DND-41 (cell line): Measurements from ENCODE around the gene NOC4L.

Experiments used
- ATAC-seq: fragments of 200-7000 bp; cut with Tn5 transposase; 3 replicates; pipeline ENCODE4 v1.9.1; 2021; ENCODE audit warnings: low read depth; ENCODE audit not compliant: insufficient read depth
- DNase-seq: peaks from one replicate; pipeline ENCODE4 v3.0.0-alpha.2; 2020
- H2AFZ ChIP-seq: 2 replicates; pipeline ENCODE4 v1.6.0; 2012; ENCODE audit warnings: low read depth, low read length
- H3K27ac ChIP-seq: 2 replicates; pipeline ENCODE4 v1.5.1; 2012; ENCODE audit warnings: low read length, inconsistent platforms
- H3K27me3 ChIP-seq: fragments of 200-600 bp; sonication (generic); 2 replicates; pipeline ENCODE4 v1.6.0; 2012; ENCODE audit warnings: low read length, mild to moderate bottlenecking, inconsistent platforms; ENCODE audit not compliant: insufficient read depth, poor library complexity
- H3K36me3 ChIP-seq: 2 replicates; pipeline ENCODE4 v1.5.1; 2012; ENCODE audit warnings: low read length, inconsistent platforms; ENCODE audit not compliant: insufficient read depth
- H3K4me1 ChIP-seq: 2 replicates; pipeline ENCODE4 v1.5.1; 2012; ENCODE audit warnings: mild to moderate bottlenecking, low read length; ENCODE audit not compliant: insufficient read depth
- H3K4me2 ChIP-seq: 2 replicates; pipeline ENCODE4 v1.6.0; 2012; ENCODE audit warnings: mild to moderate bottlenecking, moderate library complexity, low read length, inconsistent platforms; ENCODE audit not compliant: insufficient read depth
- H3K4me3 ChIP-seq, 2 experiments: fragments of 200-600 bp in 1 of 2; shearing (Covaris generic) in 1 of 2; 2 replicates each; pipeline ENCODE4 v1.5.1; 2012 to 2016; ENCODE audit warnings: inconsistent platforms in 2 of 2, low read length in 2 of 2, mild to moderate bottlenecking in 2 of 2, low read depth in 1 of 2, moderate library complexity in 1 of 2
- H3K79me2 ChIP-seq: 2 replicates; pipeline ENCODE4 v1.6.0; 2012; ENCODE audit warnings: low read length, inconsistent platforms; ENCODE audit not compliant: insufficient read depth
- H3K9ac ChIP-seq: 2 replicates; pipeline ENCODE4 v1.6.0; 2012; ENCODE audit warnings: low read depth, mild to moderate bottlenecking, inconsistent platforms, low read length, moderate library complexity
- H3K9me3 ChIP-seq: 2 replicates; pipeline ENCODE4 v1.5.1; 2012; ENCODE audit warnings: low read length, moderate library complexity, mild to moderate bottlenecking, inconsistent platforms; ENCODE audit not compliant: insufficient read depth, severe bottlenecking
- H4K20me1 ChIP-seq: 2 replicates; pipeline ENCODE4 v1.6.0; 2012; ENCODE audit warnings: low read length; ENCODE audit not compliant: insufficient read depth
- CTCF ChIP-seq: IDR thresholded peaks from 2 replicates; pipeline ENCODE4 v1.5.1; 2012; ENCODE audit warnings: borderline replicate concordance, low read length, moderate library complexity, mild to moderate bottlenecking; ENCODE audit not compliant: poor library complexity, severe bottlenecking; ENCODE audit errors: extremely low read depth
- EZH2 ChIP-seq: IDR thresholded peaks from 3 replicates; pipeline ENCODE4 v1.6.1; 2012; ENCODE audit warnings: borderline replicate concordance, low read depth, mild to moderate bottlenecking, moderate library complexity, low read length, inconsistent platforms; ENCODE audit not compliant: severe bottlenecking

Gene NOC4L

GRCh38 chr12:132127041-132127440 lies 17.2 kb upstream of the NOC4L start:
- Histone ChIP-seq H3K36me3 (peaks cover 57% of the 10 kb centered on the region), H3K4me2 (no peak overlapping the region), H3K9ac (no peak overlapping the region), H2AFZ (no peak overlapping the region), H4K20me1 (peaks cover 2% of the 10 kb centered on the region; the same call in 1 of the 2 replicates), H3K27me3 (no peaks in the 10 kb centered on the region), H3K79me2 (no peaks in the 10 kb centered on the region), H3K4me3 (no peak overlapping the region), H3K27ac (no peak overlapping the region), H3K9me3 (peaks cover 5% of the 10 kb centered on the region), H3K4me1 (no peaks in the 10 kb centered on the region)
- no peak for TF ChIP-seq CTCF
- no peak for TF ChIP-seq EZH2
- ATAC-seq (no peak), DNase-seq (no peak)

- Histone ChIP-seq H2AFZ (no peak overlapping the region), H3K4me1 (no peaks in the 10 kb centered on the region), H3K79me2 (no peaks in the 10 kb centered on the region), H3K4me3 (no peak overlapping the region), H4K20me1 (peaks cover 2% of the 10 kb centered on the region; the same call in 1 of the 2 replicates), H3K9me3 (peaks cover 5% of the 10 kb centered on the region), H3K4me2 (no peak overlapping the region), H3K27me3 (no peaks in the 10 kb centered on the region), H3K27ac (no peak overlapping the region), H3K36me3 (peaks cover 44% of the 10 kb centered on the region), H3K9ac (no peak overlapping the region)
- DNase-seq (no peak), ATAC-seq (no peak)
- TF ChIP-seq EZH2 (no peak), CTCF (no peak)
Measured at GRCh38 chr12:132129007-132129406, 15.2 kb upstream of the NOC4L start.

- no peak overlapping the region for H3K9ac ChIP-seq
- peaks cover 5% of the 10 kb centered on the region for H3K9me3 ChIP-seq
- no peak overlapping the region for H3K4me2 ChIP-seq
- no peak for ATAC-seq
- H3K27ac ChIP-seq = no peak overlapping the region
- TF ChIP-seq CTCF (no peak), EZH2 (no peak)
- no peaks in the 10 kb centered on the region for H3K27me3 ChIP-seq
- H3K4me3 ChIP-seq = no peak overlapping the region
- H4K20me1 ChIP-seq = peaks cover 1% of the 10 kb centered on the region; the same call in 1 of the 2 replicates
- peaks cover 27% of the 10 kb centered on the region for H3K36me3 ChIP-seq
- DNase-seq = no peak
- H2AFZ ChIP-seq = no peak overlapping the region
- H3K79me2 ChIP-seq = no peaks in the 10 kb centered on the region
- H3K4me1 ChIP-seq = no peaks in the 10 kb centered on the region
Measured at GRCh38 chr12:132130690-132131089, 13.6 kb upstream of the NOC4L start.

GRCh38 chr12:132131229-132131628 lies 13.0 kb upstream of the NOC4L start:
- Histone ChIP-seq H3K4me3 (no peak overlapping the region), H4K20me1 (no peaks in the 10 kb centered on the region), H3K79me2 (no peaks in the 10 kb centered on the region), H3K9me3 (peaks cover 5% of the 10 kb centered on the region), H3K4me1 (no peaks in the 10 kb centered on the region), H2AFZ (no peak overlapping the region), H3K4me2 (no peak overlapping the region), H3K27me3 (no peaks in the 10 kb centered on the region), H3K27ac (no peak overlapping the region), H3K36me3 (peaks cover 22% of the 10 kb centered on the region), H3K9ac (no peak overlapping the region)
- no peak for TF ChIP-seq EZH2
- no peak for TF ChIP-seq CTCF
- DNase-seq = no peak
- ATAC-seq = no peak
